Ascending aorta (tissue), 2 donors: Measurements from ENCODE around the gene LTBP1. TPM values are rescaled to one million over a fixed set of nuclear protein-coding genes. Genes with fewer than 3 reads are reported as not detected.
A peak's percentile ranks its signal among the peaks of the same experiment; 100 is the strongest.

Experiments used
- DNase-seq, 2 donors: peaks; one replicate each; pipeline ENCODE4 v3.0.0-alpha.2; 2019; ENCODE audit warnings: low spot score in 2 of 2
- H3K27ac ChIP-seq, 2 donors: fragments of 200-600 bp; sonication (generic); one replicate each; pipeline ENCODE4 v1.5.1; 2016 to 2017; ENCODE audit warnings: mild to moderate bottlenecking in 1 of 2
- H3K27me3 ChIP-seq: fragments of 200-600 bp; sonication (generic); one replicate; pipeline ENCODE4 v1.5.1; 2017
- H3K36me3 ChIP-seq, 2 donors: fragments of 200-600 bp; sonication (generic); one replicate each; pipeline ENCODE4 v1.5.1; 2016
- H3K4me1 ChIP-seq, 2 donors: fragments of 200-600 bp; sonication (generic); one replicate each; pipeline ENCODE4 v1.5.1; 2016 to 2017; ENCODE audit warnings: mild to moderate bottlenecking in 1 of 2
- H3K4me3 ChIP-seq, 2 donors: fragments of 200-600 bp; sonication (generic); one replicate each; pipeline ENCODE4 v1.5.1; 2016 to 2017; ENCODE audit warnings: mild to moderate bottlenecking in 1 of 2
- H3K9me3 ChIP-seq, 2 donors: fragments of 200-600 bp; sonication (generic); one replicate each; pipeline ENCODE4 v1.5.1; 2016
- CTCF ChIP-seq, 3 experiments: fragments of 200-600 bp in 2 of 3; fragments of 450-650 bp in 1 of 3; sonication (generic) in 2 of 3; IDR thresholded peaks; one replicate each; pipeline ENCODE4 v1.5.1; 2016 to 2019; ENCODE audit warnings: antibody characterized with exemption in 3 of 3, mild to moderate bottlenecking in 1 of 3, moderate library complexity in 1 of 3
- intact Hi-C: fragments of 100-400 bp; cut with DNase I; formaldehyde crosslinking; loops from one replicate; pipeline ENCODE4 v1.15.1; 2023
- total RNA-seq: library from RNA; depleted of rRNA; stranded (reverse); fragments of >200 nt; gene quantifications from one replicate; pipeline ENCODE4 v1.1.0, GENCODE V29; 2016

Gene LTBP1
- total RNA-seq, 1 donor from 2014 or later = 295 TPM

GRCh38 chr2:33241581-33241980 is 294.8 kb downstream of the LTBP1 start:
- peaks cover 2 to 16% of the 10 kb centered on the region in 2 donors for H3K4me1 ChIP-seq
- DNase-seq = no peak
- peaks cover 3 to 8% of the 10 kb centered on the region in 2 donors for H3K36me3 ChIP-seq
- no peaks in the 10 kb centered on the region for H3K9me3 ChIP-seq
- TF ChIP-seq CTCF (IDR thresholded peaks at IDR 0.05) = no peak
- H3K27me3 ChIP-seq = no peaks in the 10 kb centered on the region
- H3K27ac ChIP-seq = peak overlapping the region; percentile 56 to 72
- H3K4me3 ChIP-seq = no peak overlapping the region
- intact Hi-C loops = no loop called here

GRCh38 chr2:33242845-33243244 is 296.1 kb downstream of the LTBP1 start:
- H3K36me3 ChIP-seq = peaks cover 3% of the 10 kb centered on the region in 2 donors
- H3K4me1 ChIP-seq = peaks cover 2 to 23% of the 10 kb centered on the region in 2 donors
- H3K9me3 ChIP-seq = no peaks in the 10 kb centered on the region
- H3K4me3 ChIP-seq = no peak overlapping the region
- no peak for DNase-seq
- intact Hi-C loops = no loop called here
- H3K27me3 ChIP-seq = no peaks in the 10 kb centered on the region
- peak overlapping the region; percentile 56 to 72 for H3K27ac ChIP-seq
- no peak for TF ChIP-seq CTCF (IDR thresholded peaks at IDR 0.05)

GRCh38 chr2:33246432-33246831 is 299.7 kb downstream of the LTBP1 start:
- no peaks in the 10 kb centered on the region for H3K27me3 ChIP-seq
- H3K36me3 ChIP-seq = peaks cover 10 to 21% of the 10 kb centered on the region in 2 donors
- intact Hi-C loops = no loop called here
- H3K27ac ChIP-seq = peak overlapping the region; percentile 56 to 63
- no peak for TF ChIP-seq CTCF (IDR thresholded peaks at IDR 0.05)
- H3K4me3 ChIP-seq = peak overlapping the region in 1 of 2 donors; percentile 3
- no peak for DNase-seq
- peaks cover 2 to 17% of the 10 kb centered on the region in 2 donors for H3K4me1 ChIP-seq
- H3K9me3 ChIP-seq = no peaks in the 10 kb centered on the region

- Histone ChIP-seq H3K36me3 (peaks cover 16 to 30% of the 10 kb centered on the region in 2 donors), H3K27me3 (no peaks in the 10 kb centered on the region), H3K4me1 (peaks cover 2 to 17% of the 10 kb centered on the region in 2 donors), H3K9me3 (no peaks in the 10 kb centered on the region), H3K27ac (peak overlapping the region; percentile 56 to 63), H3K4me3 (no peak overlapping the region)
- no peak for DNase-seq
- no peak for TF ChIP-seq CTCF (IDR thresholded peaks at IDR 0.05)
- intact Hi-C loops = no loop called here
These were observed 300.6 kb downstream of the LTBP1 start for GRCh38 chr2:33247365-33247764.

GRCh38 chr2:33250417-33251029 is 303.8 kb downstream of the LTBP1 start:
- no peak for DNase-seq
- Histone ChIP-seq H3K9me3 (no peaks in the 10 kb centered on the region), H3K4me3 (no peak overlapping the region), H3K27me3 (no peaks in the 10 kb centered on the region), H3K36me3 (peaks cover 27 to 41% of the 10 kb centered on the region in 2 donors), H3K27ac (peak overlapping the region; percentile 53 to 60), H3K4me1 (peaks cover 0 to 18% of the 10 kb centered on the region in 2 donors)
- no peak for TF ChIP-seq CTCF (IDR thresholded peaks at IDR 0.05)
- intact Hi-C loops = no loop called here
